NCI-H1417 treated with DMSO at 0.1 percent for 48 hours (cell line): ENCODE measurements around the gene ZNF444.
"Not testable (repeated sequence)": the region's sequence is repeated elsewhere in the genome, so short reads cannot be mapped to it uniquely, and the experiment has no call there.

Experiments
- DNase-seq: peaks from one replicate; lab custom pipeline; 2025; lab: John Stamatoyannopoulos, UW

The ZNF444 gene

DNA sequence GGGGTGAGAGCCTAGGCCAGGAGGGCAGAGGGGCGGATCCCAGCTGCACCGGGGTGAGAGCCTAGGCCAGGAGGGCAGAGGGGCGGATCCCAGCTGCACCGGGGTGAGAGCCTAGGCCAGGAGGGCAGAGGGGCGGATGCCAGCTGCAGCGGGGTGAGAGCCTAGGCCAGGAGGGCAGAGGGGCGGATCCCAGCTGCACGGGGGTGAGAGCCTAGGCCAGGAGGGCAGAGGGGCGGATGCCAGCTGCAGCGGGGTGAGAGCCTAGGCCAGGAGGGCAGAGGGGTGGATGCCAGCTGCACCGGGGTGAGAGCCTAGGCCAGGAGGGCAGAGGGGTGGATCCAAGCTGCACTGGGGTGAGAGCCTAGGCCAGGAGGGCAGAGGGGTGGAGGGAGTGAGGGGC is 35.2 kb downstream of the ZNF444 start:
- not testable (repeated sequence) for DNase-seq

GRCh38 chr19:56176881-56177280 is 35.8 kb downstream of the ZNF444 start:
- no peak for DNase-seq

- DNase-seq, result no peak
These were observed 36.6 kb downstream of the ZNF444 start for GRCh38 chr19:56177564-56178243.

DNA sequence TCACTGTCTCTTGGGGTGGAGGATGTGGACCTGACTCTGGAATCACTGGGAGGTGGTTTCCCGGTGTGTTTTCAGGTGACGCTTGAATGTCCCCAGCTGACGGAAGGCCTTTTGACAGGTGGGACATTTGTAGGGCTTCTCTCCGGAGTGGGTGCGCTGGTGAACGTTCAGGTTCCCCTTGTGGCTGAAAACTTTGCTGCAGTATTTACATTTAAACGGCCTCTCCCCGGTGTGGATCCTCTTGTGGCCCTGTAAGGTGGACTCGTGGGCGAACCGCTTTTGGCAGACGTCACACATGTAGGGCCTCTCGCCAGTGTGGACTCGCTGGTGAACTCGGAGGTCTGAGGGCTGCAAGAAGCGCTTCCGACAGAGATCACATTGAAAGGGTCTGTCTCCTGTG is 48.7 kb downstream of the ZNF444 start:
- no peak for DNase-seq

DNA sequence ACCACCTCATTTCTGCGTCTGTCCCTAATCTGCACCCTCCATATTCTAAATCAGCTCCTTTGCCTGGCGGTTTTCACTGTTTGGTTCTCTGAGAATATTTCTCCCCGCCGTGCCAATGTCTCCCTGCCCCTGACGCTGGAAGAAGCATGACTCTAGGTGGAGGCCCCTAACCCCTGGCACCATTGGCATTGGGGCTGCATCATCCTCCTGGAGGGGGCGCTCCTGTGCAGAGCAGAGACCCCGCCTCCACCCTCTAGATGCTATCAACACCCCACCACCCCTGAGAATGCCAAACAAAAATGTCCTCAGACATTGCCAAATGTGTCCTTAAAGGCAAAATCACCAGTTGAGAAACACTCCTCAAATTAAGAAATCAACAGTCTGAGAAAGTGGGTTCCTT is 50.0 kb downstream of the ZNF444 start:
- no peak for DNase-seq

- no peak for DNase-seq
These were observed 50.6 kb downstream of the ZNF444 start for GRCh38 chr19:56191711-56192110.

- DNase-seq, result no peak
These were observed 53.0 kb downstream of the ZNF444 start for GRCh38 chr19:56193981-56194640.

DNA sequence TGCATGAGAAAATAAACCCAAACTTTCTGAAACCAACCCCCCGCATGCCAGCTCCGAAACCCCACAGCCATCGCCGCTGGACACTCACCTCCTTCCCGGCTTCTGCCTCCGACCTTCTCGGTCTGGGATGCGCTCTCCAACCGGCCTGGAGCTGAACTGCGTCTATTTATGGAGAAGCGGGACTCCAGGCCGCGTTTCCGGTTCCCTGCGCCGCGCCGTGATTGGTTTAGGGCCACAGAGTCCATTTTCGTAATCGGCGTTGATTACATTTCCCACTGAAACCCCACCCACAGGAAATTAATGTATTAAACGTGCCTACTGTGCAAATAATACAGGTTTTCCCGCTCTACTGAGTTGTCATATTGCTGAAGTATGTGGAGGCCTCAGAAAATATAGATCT is 56.6 kb downstream of the ZNF444 start, which contains the start of gene ZSCAN5B:
Gene ZSCAN5B, minus strand, starts transcription at position 138 of the 400 bp plus-strand sequence. CDS start 4,731 bp downstream, outside the sequence.
- not testable (repeated sequence) for DNase-seq

DNA sequence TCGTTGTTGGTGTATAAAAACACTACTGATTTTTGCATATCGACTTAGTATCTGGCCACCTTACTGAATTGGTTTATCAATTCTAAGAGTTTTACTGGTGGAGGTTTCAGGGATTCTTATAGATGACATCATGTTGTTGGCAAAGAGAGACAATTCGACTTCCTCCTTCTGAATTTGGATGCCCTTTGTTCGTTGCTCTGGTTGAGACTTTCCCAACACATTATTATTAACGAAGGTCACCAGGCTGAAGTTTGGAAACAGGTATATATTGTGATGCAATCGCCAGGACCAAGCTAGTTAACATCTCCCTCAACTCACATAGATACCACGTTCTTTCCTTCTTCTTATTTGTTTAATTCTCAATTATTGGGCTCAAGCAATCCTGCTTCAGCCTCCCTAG is 58.6 kb downstream of the ZNF444 start:
- no peak for DNase-seq

DNA sequence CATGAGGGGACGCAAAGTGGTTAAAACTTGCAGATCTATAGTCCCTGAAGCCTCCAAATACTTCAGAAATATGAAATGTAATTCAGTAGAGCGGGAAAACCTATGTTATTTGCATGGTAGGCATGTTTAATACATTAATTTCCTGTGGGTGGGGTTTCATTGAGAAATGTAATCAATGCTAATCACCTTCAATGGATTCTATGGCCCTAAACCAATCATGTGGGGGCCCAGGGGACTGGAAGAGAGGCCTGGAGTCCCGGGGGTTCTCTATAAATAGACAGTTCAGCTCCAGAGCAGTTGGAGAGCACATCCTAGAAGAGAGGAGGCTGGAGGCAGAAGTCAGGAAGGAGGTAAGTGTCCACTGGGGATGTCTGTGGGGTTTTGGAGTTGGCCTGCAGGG is 60.9 kb downstream of the ZNF444 start, which contains the start of gene ZSCAN5C:
Gene ZSCAN5C, plus strand, starts transcription at position 301 of the 400 bp plus-strand sequence. CDS start 3,641 bp downstream, outside the sequence.
- DNase-seq, result no peak

GRCh38 chr19:56207581-56207980 is 66.5 kb downstream of the ZNF444 start:
- not testable (repeated sequence) for DNase-seq

DNA sequence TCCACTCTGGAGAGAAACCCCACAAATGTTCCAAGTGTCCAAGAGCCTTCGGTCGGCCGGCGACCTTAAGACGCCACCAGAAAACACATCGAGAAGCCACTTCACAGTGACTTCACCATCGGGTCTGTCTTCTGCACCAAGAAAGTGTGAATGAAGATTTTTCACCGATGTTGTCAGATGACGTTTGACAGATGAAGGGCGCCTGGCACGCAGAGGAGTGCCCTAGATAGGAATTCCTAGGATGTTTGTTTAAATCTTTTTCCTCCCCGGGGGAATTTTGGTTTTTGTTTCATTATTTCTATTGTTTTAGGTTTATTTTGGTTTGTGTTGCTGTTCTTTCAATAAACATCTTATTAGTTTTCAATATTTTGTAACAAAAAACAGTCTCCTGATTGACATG is 68.0 kb downstream of the ZNF444 start:
- DNase-seq, result no peak

GRCh38 chr19:56210036-56210435 is 68.9 kb downstream of the ZNF444 start:
- DNase-seq, result not testable (repeated sequence)
